HCT116 (cell line): ENCODE data around the gene NDUFS3. TPM values are rescaled to one million over a fixed set of nuclear protein-coding genes. Genes with fewer than 3 reads are reported as not detected.
"Not testable (repeated sequence)": the region's sequence is repeated elsewhere in the genome, so short reads cannot be mapped to it uniquely, and the experiment has no call there.

ENCODE experiments used
- ATAC-seq: fragments of 200-7000 bp; cut with Tn5 transposase; 2 replicates; pipeline ENCODE4 v1.9.1; 2020; ENCODE audit warnings: mild to moderate bottlenecking, moderate library complexity
- BruUV-seq: library from RNA; stranded (reverse); fragments of 400-500 nt; replicated peaks from 2 replicates; lab custom pipeline; 2021; lab: Mats Ljungman, UMichigan
- CTCF ChIA-PET: fragments of 300-600 bp; sonication (Branson Sonifier 250); formaldehyde crosslinking; loops from one replicate; lab custom pipeline; 2021; ENCODE audit warnings: antibody characterized with exemption; lab: Charles Lee
- POLR2A ChIA-PET: fragments of 300-600, 350-600 bp; sonication (Branson Sonifier 250); formaldehyde crosslinking; loops from one replicate; lab custom pipeline; 2021; ENCODE audit warnings: antibody characterized with exemption; lab: Charles Lee
- RAD21 ChIA-PET, 2 experiments: fragments of 300-600 bp; sonication (Branson Sonifier 250); formaldehyde crosslinking; loops; one replicate each; lab custom pipeline; 2023; ENCODE audit warnings: low total read pairs in 2 of 2; ENCODE audit not compliant: uncharacterized antibody in 2 of 2, unreplicated experiment in 2 of 2, low non-redundant PET in 1 of 2; lab: Charles Lee
- DNase-seq: peaks from one replicate; pipeline ENCODE4 v3.0.0-alpha.2; 2010; ENCODE audit warnings: low read depth, low spot score
- H2AFZ ChIP-seq: fragments of 200-600 bp; shearing (Covaris generic), sonication (generic); 2 replicates; pipeline ENCODE4 v1.6.1; 2017; ENCODE audit warnings: low read depth, mixed run types, mixed read lengths, antibody characterized with exemption, low read length; ENCODE audit not compliant: poor library complexity, severe bottlenecking
- H3K27ac ChIP-seq: 2 replicates; pipeline ENCODE4 v1.5.1; 2012; ENCODE audit warnings: low read depth, low read length
- H3K27me3 ChIP-seq: fragments of 200-600 bp; sonication (generic); 2 replicates; pipeline ENCODE4 v1.6.1; 2016; ENCODE audit warnings: mixed run types, low read length, mixed read lengths; ENCODE audit not compliant: insufficient read depth
- H3K36me3 ChIP-seq, 2 experiments: fragments of 200-500 bp in 1 of 2; fragments of 200-600 bp in 1 of 2; sonication (Bioruptor generic) in 1 of 2; sonication (generic) in 1 of 2; 2 replicates each; pipeline versions ENCODE4 v1.5.1 to v1.6.1; 2014 to 2016; ENCODE audit warnings: low read length in 2 of 2, inconsistent platforms in 1 of 2, mixed read lengths in 1 of 2, mixed run types in 1 of 2; ENCODE audit not compliant: insufficient read depth in 2 of 2, control insufficient read depth in 1 of 2
- H3K4me1 ChIP-seq, 2 experiments: fragments of 200-600 bp in 1 of 2; sonication (generic) in 1 of 2; 2 replicates each; pipeline versions ENCODE4 v1.5.1 to v1.6.1; 2012 to 2017; ENCODE audit warnings: low read length in 2 of 2, inconsistent platforms in 1 of 2, mild to moderate bottlenecking in 1 of 2, mixed read lengths in 1 of 2, mixed run types in 1 of 2, moderate library complexity in 1 of 2; ENCODE audit not compliant: insufficient read depth in 2 of 2, control insufficient read depth in 1 of 2
- H3K4me2 ChIP-seq: fragments of 200-600 bp; sonication (generic); 2 replicates; pipeline ENCODE4 v1.6.1; 2017; ENCODE audit warnings: mixed run types, low read length, mixed read lengths
- H3K4me3 ChIP-seq, 2 experiments: fragments of 200-600 bp in 1 of 2; sonication (generic) in 1 of 2; replicated peaks in 1 of 2; 2 replicates each; pipeline ENCODE4 v1.5.1; 2011 to 2016; ENCODE audit warnings: low read length in 2 of 2, control low read depth in 1 of 2, low read depth in 1 of 2, mild to moderate bottlenecking in 1 of 2, mixed read lengths in 1 of 2, mixed run types in 1 of 2
- H3K79me2 ChIP-seq: fragments of 200-600 bp; sonication (generic); 2 replicates; pipeline ENCODE4 v1.6.1; 2017; ENCODE audit warnings: mild to moderate bottlenecking, mixed run types, low read length, moderate library complexity, mixed read lengths; ENCODE audit not compliant: insufficient read depth
- H3K9ac ChIP-seq: fragments of 200-600 bp; sonication (generic); 2 replicates; pipeline ENCODE4 v1.6.1; 2016; ENCODE audit warnings: low read length, mixed read lengths
- H3K9me2 ChIP-seq: fragments of 200-600 bp; sonication (generic), shearing (Covaris generic); 2 replicates; pipeline ENCODE4 v1.6.1; 2017; ENCODE audit warnings: mixed run types, mild to moderate bottlenecking, moderate library complexity; ENCODE audit not compliant: insufficient read depth
- H3K9me3 ChIP-seq, 2 experiments: fragments of 200-500 bp in 1 of 2; fragments of 200-600 bp in 1 of 2; sonication (Bioruptor generic) in 1 of 2; sonication (generic) in 1 of 2; 2 replicates each; pipeline ENCODE4 v1.6.1; 2014 to 2017; ENCODE audit warnings: low read length in 2 of 2, mixed read lengths in 2 of 2, inconsistent platforms in 1 of 2, low read depth in 1 of 2, mild to moderate bottlenecking in 1 of 2, mixed run types in 1 of 2, moderate library complexity in 1 of 2; ENCODE audit not compliant: control insufficient read depth in 1 of 2, insufficient read depth in 1 of 2
- H4K20me1 ChIP-seq: fragments of 200-600 bp; sonication (generic), shearing (Covaris generic); 2 replicates; pipeline ENCODE4 v1.6.1; 2017; ENCODE audit warnings: mixed run types, mild to moderate bottlenecking, moderate library complexity; ENCODE audit not compliant: insufficient read depth
- EZH2 ChIP-seq: fragments of 200-600 bp; sonication (generic); IDR thresholded peaks from 2 replicates; pipeline ENCODE4 v1.6.1; 2017; ENCODE audit warnings: antibody characterized with exemption, mixed run types
- EZH2phosphoT487 ChIP-seq: fragments of 200-600 bp; IDR thresholded peaks from 2 replicates; pipeline ENCODE4 v1.6.1; 2018; ENCODE audit warnings: antibody characterized with exemption, borderline replicate concordance
- POLR2A ChIP-seq: IDR thresholded peaks from 2 replicates; pipeline ENCODE4 v1.7.0; 2011; ENCODE audit warnings: borderline replicate concordance; ENCODE audit not compliant: insufficient read depth, insufficient read length; ENCODE audit errors: extremely low read depth
- TCF7L2 ChIP-seq: IDR thresholded peaks from 2 replicates; pipeline ENCODE4 v1.7.0; 2011; ENCODE audit warnings: borderline replicate concordance, inconsistent platforms; ENCODE audit not compliant: insufficient read depth, insufficient read length; ENCODE audit errors: extremely low read depth
- intact Hi-C: fragments of 100-400 bp; cut with micrococcal nuclease; formaldehyde crosslinking; loops from 2 replicates; pipeline ENCODE4 v1.10.0; 2022
- total RNA-seq: library from RNA; stranded (reverse); gene quantifications from one replicate; pipeline ENCODE4 v1.2.1, GENCODE V29; 2021; ENCODE audit not compliant: unreplicated experiment
- TF ChIP-seq, protein P1 (sequence below): IDR thresholded peaks from 2 replicates; pipeline ENCODE4 v1.6.1; 2011; ENCODE audit warnings: mild to moderate bottlenecking, low read length, moderate library complexity; ENCODE audit not compliant: insufficient replicate concordance; ENCODE audit errors: extremely low read depth
- TF ChIP-seq, protein P2 (sequence below): IDR thresholded peaks from 2 replicates; pipeline ENCODE4 v1.6.1; 2012

NDUFS3 gene
- total RNA-seq, 1 experiment from 2014 or later, result 134 TPM

DNA sequence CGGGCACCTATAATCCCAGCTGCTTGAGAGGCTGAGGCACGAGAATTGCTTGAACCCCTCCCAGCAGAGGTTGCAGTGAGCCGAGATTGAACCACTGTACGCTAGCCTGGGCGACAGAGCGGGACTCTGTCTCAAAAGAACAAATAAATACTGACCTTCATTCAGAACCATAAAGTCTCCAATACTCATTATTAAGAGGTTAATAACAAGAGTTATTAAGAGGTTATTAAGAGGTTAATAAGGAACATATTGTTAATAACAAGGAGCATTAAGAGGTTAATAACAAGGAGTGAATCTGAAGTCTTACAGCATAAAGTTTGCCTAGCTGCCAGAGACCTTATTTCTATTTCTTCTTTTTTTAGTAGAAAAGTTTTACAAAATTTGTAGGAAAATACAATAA is 33.6 kb upstream of the NDUFS3 start:
- Histone ChIP-seq H4K20me1 (peaks cover 23% of the 10 kb centered on the region; the same call in 1 of the 2 replicates), H3K9me3 (no peaks in the 10 kb centered on the region), H3K79me2 (peaks cover 99% of the 10 kb centered on the region), H3K27me3 (no peaks in the 10 kb centered on the region), H3K4me1 (peaks cover 5 to 43% of the 10 kb centered on the region in 2 experiments; a peak in 3 of 4 replicates), H3K9me2 (no peaks in the 10 kb centered on the region), H3K4me3 (no peak overlapping the region), H2AFZ (no peak overlapping the region)
- no TSS peak for BruUV-seq
- POLR2A ChIA-PET, result no interaction called here
- RAD21 ChIA-PET, result no interaction called here
- intact Hi-C loops, result no loop called here
- CTCF ChIA-PET, result no interaction called here
- TF ChIP-seq TCF7L2 (no peak), EZH2phosphoT487 (no peak), POLR2A (no peak), EZH2 (no peak)
- TF ChIP-seq, protein P1, sequence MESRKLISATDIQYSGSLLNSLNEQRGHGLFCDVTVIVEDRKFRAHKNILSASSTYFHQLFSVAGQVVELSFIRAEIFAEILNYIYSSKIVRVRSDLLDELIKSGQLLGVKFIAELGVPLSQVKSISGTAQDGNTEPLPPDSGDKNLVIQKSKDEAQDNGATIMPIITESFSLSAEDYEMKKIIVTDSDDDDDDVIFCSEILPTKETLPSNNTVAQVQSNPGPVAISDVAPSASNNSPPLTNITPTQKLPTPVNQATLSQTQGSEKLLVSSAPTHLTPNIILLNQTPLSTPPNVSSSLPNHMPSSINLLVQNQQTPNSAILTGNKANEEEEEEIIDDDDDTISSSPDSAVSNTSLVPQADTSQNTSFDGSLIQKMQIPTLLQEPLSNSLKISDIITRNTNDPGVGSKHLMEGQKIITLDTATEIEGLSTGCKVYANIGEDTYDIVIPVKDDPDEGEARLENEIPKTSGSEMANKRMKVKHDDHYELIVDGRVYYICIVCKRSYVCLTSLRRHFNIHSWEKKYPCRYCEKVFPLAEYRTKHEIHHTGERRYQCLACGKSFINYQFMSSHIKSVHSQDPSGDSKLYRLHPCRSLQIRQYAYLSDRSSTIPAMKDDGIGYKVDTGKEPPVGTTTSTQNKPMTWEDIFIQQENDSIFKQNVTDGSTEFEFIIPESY, result no peak
- TF ChIP-seq, protein P2, sequence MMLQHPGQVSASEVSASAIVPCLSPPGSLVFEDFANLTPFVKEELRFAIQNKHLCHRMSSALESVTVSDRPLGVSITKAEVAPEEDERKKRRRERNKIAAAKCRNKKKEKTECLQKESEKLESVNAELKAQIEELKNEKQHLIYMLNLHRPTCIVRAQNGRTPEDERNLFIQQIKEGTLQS, result no peak
- TF ChIP-seq, all 23 proteins: peak for 0
- Histone ChIP-seq H3K36me3 (0 out of 4 replicates have a peak, but pooled peaks cover 0 to 1% of the 10 kb centered on the region in 2 experiments), H3K27ac (no peak overlapping the region), H3K4me2 (no peak overlapping the region), H3K9ac (no peak overlapping the region)
- DNase-seq (no peak), ATAC-seq (no peak)

DNA sequence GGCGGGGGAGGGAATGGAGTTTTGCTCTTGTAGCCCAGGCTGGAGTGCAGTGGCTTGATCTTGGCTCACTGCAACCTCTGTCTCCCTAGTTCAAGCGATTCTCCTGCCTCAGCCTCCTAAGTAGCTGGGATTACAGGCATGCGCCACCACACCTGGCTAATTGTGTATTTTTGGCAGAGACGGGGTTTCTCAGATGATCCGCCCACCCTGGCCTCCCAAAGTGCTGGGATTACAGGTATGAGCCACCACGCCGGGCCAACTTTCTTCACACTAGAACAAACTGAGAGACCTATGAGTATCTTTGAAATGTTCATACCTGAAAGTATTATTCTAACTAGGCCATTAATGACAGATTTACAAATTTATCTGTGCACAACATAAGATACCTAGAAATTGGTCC is 32.6 kb upstream of the NDUFS3 start:
- DNase-seq, intact Hi-C loops, RAD21 ChIA-PET, BruUV-seq, ATAC-seq, CTCF ChIA-PET, H3K9me2 ChIP-seq, H3K4me3 ChIP-seq, H3K9me3 ChIP-seq, H3K27me3 ChIP-seq, H3K9ac ChIP-seq, H3K27ac ChIP-seq, H3K36me3 ChIP-seq, H2AFZ ChIP-seq, H3K4me2 ChIP-seq: not testable (repeated sequence)
- H3K4me1 ChIP-seq, result peaks cover 10 to 39% of the 10 kb centered on the region in 2 experiments
- peaks cover 99% of the 10 kb centered on the region for H3K79me2 ChIP-seq
- POLR2A ChIA-PET, result interaction anchor here (0.6 kb wide), 1 partner anchor 10 kb away, joined by 3 read pairs; no protein-coding TSS in a partner anchor
- peaks cover 17% of the 10 kb centered on the region; the same call in 1 of the 2 replicates for H4K20me1 ChIP-seq
